Activated naive CD4-positive, alpha-beta T cell treated with anti-CD3 and anti-CD28 coated beads, Interleukin-2, amount 50 U/mL, for 24 hours (primary cell): ENCODE results near the gene ACACB.

ENCODE experiments used
- H3K27ac Mint-ChIP-seq: one replicate; pipeline ENCODE4 v1.8.0; 2021; ENCODE audit warnings: mild to moderate bottlenecking, mixed read lengths
- H3K27me3 Mint-ChIP-seq: one replicate; pipeline ENCODE4 v1.8.0; 2021; ENCODE audit warnings: mixed read lengths
- H3K36me3 Mint-ChIP-seq: one replicate; pipeline ENCODE4 v1.8.0; 2021; ENCODE audit warnings: mixed read lengths
- H3K4me1 Mint-ChIP-seq: one replicate; pipeline ENCODE4 v1.8.0; 2021; ENCODE audit warnings: mixed read lengths
- H3K4me3 Mint-ChIP-seq: one replicate; pipeline ENCODE4 v1.8.0; 2021; ENCODE audit warnings: mild to moderate bottlenecking, mixed read lengths
- H3K9me3 Mint-ChIP-seq: one replicate; pipeline ENCODE4 v1.8.0; 2021; ENCODE audit warnings: mixed read lengths

ACACB gene

GRCh38 chr12:109115758-109116610 is at the start of gene ACACB:
ACACB (plus strand) TSS chr12:109116587; CDS start chr12:109139406, 22,819 bp downstream.
- H3K9me3 Mint-ChIP-seq, result no peaks in the 10 kb centered on the region
- H3K4me3 Mint-ChIP-seq, result peak within 1 kb of the TSS; percentile 11
- peaks cover 36% of the 10 kb centered on the region for H3K4me1 Mint-ChIP-seq
- no peak within 1 kb of the TSS for H3K27ac Mint-ChIP-seq
- no peaks in the 10 kb centered on the region for H3K36me3 Mint-ChIP-seq
- H3K27me3 Mint-ChIP-seq, result no peaks in the 10 kb centered on the region

- Mint-ChIP-seq H3K27me3 (no peaks in the 10 kb centered on the region), H3K4me3 (no peak overlapping the region), H3K27ac (no peak overlapping the region), H3K4me1 (no peaks in the 10 kb centered on the region), H3K9me3 (no peaks in the 10 kb centered on the region), H3K36me3 (peaks cover 18% of the 10 kb centered on the region)
These were observed 46.8 kb upstream of the ACACB start for GRCh38 chr12:109069307-109070271.

GRCh38 chr12:109074866-109075265 is 41.5 kb upstream of the ACACB start:
- no peak overlapping the region for H3K4me3 Mint-ChIP-seq
- peaks cover 37% of the 10 kb centered on the region for H3K36me3 Mint-ChIP-seq
- no peaks in the 10 kb centered on the region for H3K4me1 Mint-ChIP-seq
- H3K27ac Mint-ChIP-seq, result no peak overlapping the region
- H3K9me3 Mint-ChIP-seq, result no peaks in the 10 kb centered on the region
- H3K27me3 Mint-ChIP-seq, result no peaks in the 10 kb centered on the region

- Mint-ChIP-seq H3K4me1 (no peaks in the 10 kb centered on the region), H3K36me3 (peaks cover 25% of the 10 kb centered on the region), H3K27ac (no peak overlapping the region), H3K4me3 (no peak overlapping the region), H3K27me3 (no peaks in the 10 kb centered on the region), H3K9me3 (peaks cover 5% of the 10 kb centered on the region)
These were observed 33.6 kb upstream of the ACACB start for GRCh38 chr12:109082751-109083150.

GRCh38 chr12:109084425-109084824 is 32.0 kb upstream of the ACACB start:
- no peak overlapping the region for H3K4me3 Mint-ChIP-seq
- H3K9me3 Mint-ChIP-seq, result peaks cover 5% of the 10 kb centered on the region
- no peak overlapping the region for H3K27ac Mint-ChIP-seq
- no peaks in the 10 kb centered on the region for H3K4me1 Mint-ChIP-seq
- peaks cover 18% of the 10 kb centered on the region for H3K36me3 Mint-ChIP-seq
- H3K27me3 Mint-ChIP-seq, result no peaks in the 10 kb centered on the region

GRCh38 chr12:109085590-109085989 is 30.8 kb upstream of the ACACB start:
- Mint-ChIP-seq H3K27me3 (no peaks in the 10 kb centered on the region), H3K9me3 (no peaks in the 10 kb centered on the region), H3K4me3 (no peak overlapping the region), H3K27ac (no peak overlapping the region), H3K36me3 (peaks cover 9% of the 10 kb centered on the region), H3K4me1 (peaks cover 2% of the 10 kb centered on the region)

GRCh38 chr12:109087250-109087649 is 29.1 kb upstream of the ACACB start:
- Mint-ChIP-seq H3K27me3 (no peaks in the 10 kb centered on the region), H3K36me3 (peaks cover 5% of the 10 kb centered on the region), H3K9me3 (no peaks in the 10 kb centered on the region), H3K27ac (no peak overlapping the region), H3K4me1 (peaks cover 14% of the 10 kb centered on the region), H3K4me3 (no peak overlapping the region)

GRCh38 chr12:109088818-109089217 is 27.6 kb upstream of the ACACB start:
- no peak overlapping the region for H3K4me3 Mint-ChIP-seq
- no peaks in the 10 kb centered on the region for H3K9me3 Mint-ChIP-seq
- peaks cover 8% of the 10 kb centered on the region for H3K36me3 Mint-ChIP-seq
- no peaks in the 10 kb centered on the region for H3K27me3 Mint-ChIP-seq
- no peak overlapping the region for H3K27ac Mint-ChIP-seq
- H3K4me1 Mint-ChIP-seq, result peaks cover 29% of the 10 kb centered on the region

- no peak overlapping the region for H3K27ac Mint-ChIP-seq
- H3K4me3 Mint-ChIP-seq, result no peak overlapping the region
- H3K36me3 Mint-ChIP-seq, result peaks cover 8% of the 10 kb centered on the region
- no peaks in the 10 kb centered on the region for H3K9me3 Mint-ChIP-seq
- peaks cover 33% of the 10 kb centered on the region for H3K4me1 Mint-ChIP-seq
- no peaks in the 10 kb centered on the region for H3K27me3 Mint-ChIP-seq
These were observed 26.7 kb upstream of the ACACB start for GRCh38 chr12:109089683-109090082.

- H3K27ac Mint-ChIP-seq, result peak overlapping the region; percentile 93
- no peaks in the 10 kb centered on the region for H3K27me3 Mint-ChIP-seq
- H3K36me3 Mint-ChIP-seq, result peaks cover 8% of the 10 kb centered on the region
- H3K9me3 Mint-ChIP-seq, result no peaks in the 10 kb centered on the region
- H3K4me3 Mint-ChIP-seq, result peak overlapping the region; percentile 95
- peaks cover 33% of the 10 kb centered on the region for H3K4me1 Mint-ChIP-seq
These were observed 23.8 kb upstream of the ACACB start for GRCh38 chr12:109092497-109093021.

GRCh38 chr12:109093022-109093918 is 23.1 kb upstream of the ACACB start, which contains the start of gene ALKBH2:
ALKBH2 (minus strand) TSS chr12:109093472; CDS start chr12:109092786, 686 bp downstream.
- H3K27ac Mint-ChIP-seq, result peak within 1 kb of the TSS; percentile 93
- peaks cover 33% of the 10 kb centered on the region for H3K4me1 Mint-ChIP-seq
- H3K36me3 Mint-ChIP-seq, result peaks cover 8% of the 10 kb centered on the region
- peak within 1 kb of the TSS; percentile 95 for H3K4me3 Mint-ChIP-seq
- H3K27me3 Mint-ChIP-seq, result no peaks in the 10 kb centered on the region
- H3K9me3 Mint-ChIP-seq, result no peaks in the 10 kb centered on the region

GRCh38 chr12:109097140-109097434 is 19.3 kb upstream of the ACACB start:
- Mint-ChIP-seq H3K9me3 (no peaks in the 10 kb centered on the region), H3K27ac (peak overlapping the region; percentile 86), H3K27me3 (no peaks in the 10 kb centered on the region), H3K4me1 (peaks cover 44% of the 10 kb centered on the region), H3K36me3 (peaks cover 13% of the 10 kb centered on the region), H3K4me3 (no peak overlapping the region)

- Mint-ChIP-seq H3K9me3 (no peaks in the 10 kb centered on the region), H3K27me3 (no peaks in the 10 kb centered on the region), H3K4me1 (peaks cover 39% of the 10 kb centered on the region), H3K27ac (peak within 1 kb of the TSS; percentile 95), H3K4me3 (peak within 1 kb of the TSS; percentile 92), H3K36me3 (peaks cover 10% of the 10 kb centered on the region)
These were observed 18.8 kb upstream of the ACACB start, which contains the start of gene UNG for GRCh38 chr12:109097435-109098182. UNG (plus strand) TSS chr12:109097597; CDS start chr12:109097680, 83 bp downstream.

GRCh38 chr12:109098183-109098604 is 18.2 kb upstream of the ACACB start:
- Mint-ChIP-seq H3K27ac (peak overlapping the region; percentile 85), H3K36me3 (peaks cover 10% of the 10 kb centered on the region), H3K27me3 (no peaks in the 10 kb centered on the region), H3K9me3 (no peaks in the 10 kb centered on the region), H3K4me3 (peak overlapping the region; percentile 92), H3K4me1 (peaks cover 33% of the 10 kb centered on the region)
